ENCODE data around the gene GNA15.

GNA15 gene

DNA sequence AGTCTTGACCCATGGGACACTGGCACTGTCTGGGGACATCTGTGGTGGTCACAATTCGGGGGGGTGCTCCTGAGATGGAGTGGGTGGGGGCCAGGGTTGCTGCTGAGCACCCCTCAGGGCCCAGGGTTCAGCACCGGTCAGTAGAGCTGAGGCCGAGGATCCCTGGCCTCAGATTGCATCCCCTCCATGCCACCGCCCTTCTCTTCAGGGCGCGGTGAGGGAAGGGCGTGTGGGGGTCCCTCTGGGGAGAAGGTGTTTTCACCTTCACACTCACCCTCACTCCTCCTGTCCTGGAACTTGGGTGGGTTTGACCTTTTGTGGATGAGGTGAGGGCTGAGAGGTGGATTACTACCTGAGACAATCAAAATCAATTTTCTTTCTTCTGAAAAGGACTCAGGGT lies 28.2 kb upstream of the GNA15 start:
- DNase-seq, result no peak

GRCh38 chr19:3108775-3109174 lies 27.1 kb upstream of the GNA15 start:
- peak; percentile 80 for DNase-seq

GRCh38 chr19:3109491-3109890 lies 26.3 kb upstream of the GNA15 start:
- no peak for DNase-seq

- DNase-seq, result peak; percentile 14
Observed at GRCh38 chr19:3110126-3110825, 25.6 kb upstream of the GNA15 start.

GRCh38 chr19:3111586-3112247 lies 24.1 kb upstream of the GNA15 start:
- DNase-seq, result no peak

- no peak for DNase-seq
Observed at GRCh38 chr19:3112375-3113099, 23.3 kb upstream of the GNA15 start.

DNA sequence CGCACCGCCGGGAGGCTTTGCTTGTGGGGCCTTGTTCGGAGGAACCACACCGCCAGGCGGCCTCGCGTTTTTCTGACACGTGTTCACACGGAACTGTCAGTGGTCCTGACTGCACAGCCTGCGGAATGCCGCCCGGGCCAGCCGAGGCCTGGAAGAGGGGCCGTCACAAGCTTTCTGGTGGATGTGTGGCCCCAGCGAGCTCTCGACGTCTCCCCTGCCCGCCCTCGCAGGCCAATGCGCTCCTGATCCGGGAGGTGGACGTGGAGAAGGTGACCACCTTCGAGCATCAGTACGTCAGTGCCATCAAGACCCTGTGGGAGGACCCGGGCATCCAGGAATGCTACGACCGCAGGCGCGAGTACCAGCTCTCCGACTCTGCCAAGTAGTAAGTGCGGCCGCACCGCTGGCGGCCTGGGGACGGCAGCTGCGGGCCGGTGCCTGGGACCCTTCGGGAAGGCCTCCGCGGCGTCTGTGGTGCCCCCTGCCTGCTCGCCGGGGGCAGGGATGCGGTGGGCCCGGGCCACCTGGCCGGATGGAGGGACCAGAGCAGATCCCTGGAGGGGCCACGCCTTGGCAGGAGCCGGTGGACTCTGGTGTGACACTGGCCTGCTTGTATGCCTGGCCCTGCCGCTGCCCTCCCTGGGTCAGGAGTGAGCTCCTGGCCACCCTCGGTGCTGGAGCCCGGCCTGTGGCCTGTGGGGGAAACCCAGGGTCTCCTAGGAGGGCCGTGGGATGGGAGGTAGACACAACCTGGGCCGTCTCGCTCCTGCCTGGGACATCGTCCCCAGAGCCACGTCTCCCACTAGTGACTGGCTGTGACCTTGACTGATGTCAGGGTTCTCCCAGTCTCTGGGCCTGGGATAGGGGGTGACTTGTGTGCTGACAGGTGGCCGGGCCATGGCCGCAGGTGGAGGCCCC lies 22.5 kb upstream of the GNA15 start:
- no peak for DNase-seq

DNA sequence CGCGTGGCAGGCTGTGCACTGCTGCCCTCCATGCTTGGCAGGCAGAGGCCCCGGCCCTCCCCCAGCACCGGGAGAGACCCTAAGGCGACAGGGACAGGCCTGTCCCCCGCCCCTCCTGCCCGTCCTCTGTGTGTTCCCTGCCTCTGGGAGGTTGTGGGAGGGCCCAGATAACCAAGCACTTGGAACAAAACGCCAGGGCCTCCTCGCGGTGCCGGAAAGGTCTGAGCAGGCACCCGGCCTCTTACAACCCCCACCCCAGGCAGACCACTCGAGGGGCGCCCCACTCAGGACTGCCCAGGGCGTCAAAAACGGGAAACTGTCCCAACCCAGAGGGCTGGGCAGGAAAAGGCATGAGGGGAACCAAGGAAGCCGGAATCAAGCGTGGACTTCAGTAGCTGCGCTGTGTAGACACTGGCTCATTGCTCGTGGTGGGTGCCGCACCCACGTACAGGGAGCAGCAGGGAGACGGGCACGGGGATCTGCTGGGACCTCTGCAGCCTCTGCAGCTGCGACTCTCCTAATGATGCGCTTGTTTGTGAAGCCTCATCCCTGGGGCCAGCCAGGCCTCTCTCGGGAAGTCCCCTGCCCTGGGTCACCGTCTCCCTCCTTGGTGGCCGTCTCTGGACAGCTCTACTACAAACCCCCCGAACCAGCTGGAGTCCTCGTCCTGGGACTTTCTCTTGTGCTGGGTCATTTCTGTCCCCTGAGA lies 21.7 kb upstream of the GNA15 start:
- no peak for DNase-seq

- DNase-seq, result no peak
Observed at GRCh38 chr19:3114811-3115210, 21.0 kb upstream of the GNA15 start.

DNA sequence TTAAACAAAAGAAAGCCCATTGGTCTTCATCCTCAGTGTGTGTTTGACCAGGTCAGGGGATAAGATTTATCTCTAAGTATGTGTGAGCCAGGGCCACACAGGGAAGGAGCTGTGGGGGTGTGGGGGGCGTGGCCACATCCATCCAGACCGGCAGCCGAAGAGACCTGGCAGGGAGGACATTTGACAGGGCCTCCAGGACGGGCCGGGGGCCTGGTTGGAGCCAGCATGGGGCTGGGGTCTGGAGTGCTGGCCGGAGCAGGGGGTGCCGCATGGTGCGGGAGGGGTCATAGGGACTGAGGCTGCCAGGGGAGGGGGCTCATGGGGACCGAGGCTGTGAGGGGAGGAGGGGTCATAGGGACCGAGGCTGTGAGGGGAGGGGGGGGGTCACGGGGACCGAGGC lies 20.4 kb upstream of the GNA15 start:
- no peak for DNase-seq

DNA sequence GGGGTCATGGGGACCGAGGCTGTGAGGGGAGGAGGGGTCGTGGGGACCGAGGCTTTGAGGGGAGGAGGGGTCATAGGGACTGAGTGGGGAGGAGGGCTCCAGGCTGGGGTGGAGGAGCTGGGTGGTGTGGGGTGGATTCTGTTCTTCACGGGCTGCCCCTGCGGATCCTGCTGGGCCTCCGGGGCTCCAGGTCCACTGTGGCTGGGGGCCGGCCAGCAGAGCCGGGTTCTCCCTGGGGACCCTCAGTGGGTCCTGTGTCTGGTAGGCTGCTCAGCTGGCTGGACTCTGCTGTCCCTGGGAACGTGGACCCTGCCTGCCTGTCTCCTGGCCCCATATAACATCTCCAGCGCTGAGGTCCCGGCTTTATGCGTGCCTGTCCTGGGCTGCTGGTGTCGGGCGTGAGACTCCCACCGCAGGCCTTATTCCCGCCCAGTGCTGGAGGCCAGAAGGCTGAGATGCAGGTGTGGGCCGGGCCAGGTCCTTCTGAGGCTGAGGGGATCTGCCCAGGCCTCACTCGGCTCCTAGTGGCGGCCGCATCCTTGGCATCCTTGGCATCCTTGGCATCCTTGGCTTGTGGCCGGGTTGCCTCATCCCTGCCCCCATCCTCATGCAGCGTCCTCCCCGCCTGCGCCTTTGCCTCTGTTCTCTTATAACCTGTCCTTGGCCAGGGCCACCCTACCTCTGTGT lies 19.8 kb upstream of the GNA15 start:
- DNase-seq, result no peak

- DNase-seq, result no peak
Observed at GRCh38 chr19:3116621-3117020, 19.2 kb upstream of the GNA15 start.

DNA sequence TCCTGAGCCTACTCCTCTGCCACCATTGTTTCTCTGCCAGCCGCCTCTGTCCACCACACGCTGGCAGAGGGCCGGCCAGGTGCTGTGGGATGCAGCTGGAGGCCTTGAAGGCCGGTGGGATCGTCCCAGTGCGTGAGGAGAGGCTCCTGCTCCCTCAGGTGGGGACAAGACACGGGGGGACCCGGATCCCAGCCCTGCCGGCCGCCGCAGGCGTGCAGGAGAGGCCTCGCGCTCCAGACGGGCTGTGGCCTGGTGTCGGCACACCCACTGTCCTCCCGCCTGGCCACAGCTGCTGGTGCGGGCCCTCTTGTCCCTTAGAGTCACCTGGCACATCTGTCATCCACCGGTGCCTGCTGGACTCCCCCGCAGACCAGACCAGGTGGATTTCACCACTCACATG lies 18.1 kb upstream of the GNA15 start:
- DNase-seq, result no peak

GRCh38 chr19:3118232-3119070 lies 17.4 kb upstream of the GNA15 start:
- DNase-seq, result no peak

DNA sequence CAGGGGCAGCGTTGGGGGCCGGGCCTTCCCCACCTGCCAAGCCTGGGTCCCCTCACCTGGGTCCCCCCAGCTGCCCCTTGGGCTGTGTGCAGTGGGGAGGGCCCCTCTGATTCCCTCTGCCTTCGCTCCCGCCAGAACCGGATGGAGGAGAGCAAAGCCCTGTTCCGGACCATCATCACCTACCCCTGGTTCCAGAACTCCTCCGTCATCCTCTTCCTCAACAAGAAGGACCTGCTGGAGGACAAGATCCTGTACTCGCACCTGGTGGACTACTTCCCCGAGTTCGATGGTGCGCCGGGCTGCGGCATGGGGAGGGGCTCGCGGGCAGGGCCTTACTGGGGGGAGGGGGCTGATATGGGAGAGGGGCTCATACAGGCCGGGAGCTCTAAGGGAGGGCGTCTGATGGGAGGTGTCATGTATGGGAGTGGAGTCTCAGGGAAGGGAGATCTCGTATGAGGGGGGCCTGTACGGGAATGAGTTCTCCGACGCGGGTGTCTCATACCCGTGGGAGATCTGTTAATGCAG lies 16.7 kb upstream of the GNA15 start:
- DNase-seq, result no peak

GRCh38 chr19:3119693-3120380 lies 16.0 kb upstream of the GNA15 start:
- DNase-seq, result no peak

DNA sequence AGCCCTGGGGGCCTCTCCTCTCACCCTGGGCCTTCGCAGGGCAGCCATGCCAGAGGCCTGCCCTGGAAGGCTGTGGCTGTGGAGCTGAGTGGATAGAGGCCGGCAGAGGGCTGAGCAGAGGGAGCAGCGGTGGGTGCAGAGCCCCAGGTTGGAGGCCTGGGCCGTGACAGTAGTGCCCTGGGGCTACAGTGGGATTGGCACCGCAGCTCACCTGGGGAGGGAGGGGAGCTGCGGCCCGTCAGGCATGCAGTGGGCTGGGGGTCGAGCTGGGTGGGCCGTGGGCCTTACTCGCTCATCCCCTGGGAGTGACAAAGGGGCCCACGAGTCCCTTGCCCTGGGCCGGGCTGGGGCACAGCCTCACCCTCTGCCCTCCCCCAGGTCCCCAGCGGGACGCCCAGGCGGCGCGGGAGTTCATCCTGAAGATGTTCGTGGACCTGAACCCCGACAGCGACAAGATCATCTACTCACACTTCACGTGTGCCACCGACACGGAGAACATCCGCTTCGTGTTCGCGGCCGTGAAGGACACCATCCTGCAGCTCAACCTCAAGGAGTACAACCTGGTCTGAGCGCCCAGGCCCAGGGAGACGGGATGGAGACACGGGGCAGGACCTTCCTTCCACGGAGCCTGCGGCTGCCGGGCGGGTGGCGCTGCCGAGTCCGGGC lies 15.1 kb upstream of the GNA15 start:
- no peak for DNase-seq

GRCh38 chr19:3121396-3121795 lies 14.4 kb upstream of the GNA15 start:
- no peak for DNase-seq

DNA sequence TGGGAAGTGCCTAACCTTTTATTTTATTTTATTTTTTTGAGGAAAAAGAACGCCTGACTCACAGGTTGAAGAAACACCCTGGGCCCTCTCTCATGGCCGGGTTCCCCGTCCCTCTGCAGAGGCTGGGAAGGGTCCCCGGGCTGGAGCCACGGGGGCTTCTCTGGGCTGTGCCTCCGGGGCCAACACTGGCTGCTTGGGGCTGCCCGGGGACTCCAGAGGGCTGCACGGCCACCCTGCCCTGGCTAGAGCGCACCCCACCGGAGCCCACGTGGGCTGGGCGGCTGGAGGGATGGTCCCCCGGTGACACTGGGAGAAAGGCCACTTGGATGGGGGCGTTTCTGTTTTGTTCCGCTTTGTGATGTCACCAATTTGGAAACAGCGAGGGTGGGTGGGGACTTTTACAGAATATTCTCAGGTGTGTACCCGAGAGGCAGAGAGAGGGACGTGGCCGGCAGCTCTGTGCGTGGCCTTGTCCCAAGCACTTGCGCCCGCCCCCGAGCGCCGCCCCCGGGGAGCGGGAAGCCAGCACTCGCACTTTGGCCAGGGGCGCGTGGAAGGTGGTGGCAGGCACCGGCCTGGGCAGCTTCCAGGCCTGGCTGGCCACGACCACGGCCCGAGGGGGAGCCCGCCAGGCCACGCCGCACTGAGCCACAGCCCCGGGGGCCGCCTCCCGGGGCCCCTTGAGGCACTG lies 13.9 kb upstream of the GNA15 start:
- no peak for DNase-seq
